Lung (tissue), 12 donors: ENCODE results near the gene LTBP1. TPM values are rescaled to one million over a fixed set of nuclear protein-coding genes. Genes with fewer than 3 reads are reported as not detected.

Source experiments
- ATAC-seq: fragments of 200-7000 bp; cut with Tn5 transposase; one replicate; pipeline ENCODE4 v1.9.1; 2020; ENCODE audit warnings: moderate number of reproducible peaks; ENCODE audit not compliant: insufficient read depth, low FRiP score
- DNase-seq, 3 donors: peaks; one replicate each; pipeline ENCODE4 v3.0.0-alpha.2; 2013 to 2017
- H3K27ac ChIP-seq, 2 donors: one replicate each; pipeline ENCODE4 v1.5.1; 2013; ENCODE audit warnings: mild to moderate bottlenecking in 2 of 2, moderate library complexity in 2 of 2, control low read depth in 1 of 2, inconsistent platforms in 1 of 2, low read depth in 1 of 2, low read length in 1 of 2
- H3K27me3 ChIP-seq, 3 donors: one replicate each; pipeline ENCODE4 v1.5.1; 2013; ENCODE audit warnings: low read length in 2 of 3; ENCODE audit not compliant: control insufficient read depth in 3 of 3, insufficient read depth in 3 of 3
- H3K36me3 ChIP-seq, 4 donors: one replicate each; pipeline ENCODE4 v1.5.1; 2013; ENCODE audit warnings: low read length in 4 of 4, mild to moderate bottlenecking in 1 of 4, moderate library complexity in 1 of 4; ENCODE audit not compliant: control insufficient read depth in 4 of 4, insufficient read depth in 4 of 4
- H3K4me1 ChIP-seq, 5 donors: one replicate each; pipeline ENCODE4 v1.5.1; 2013; ENCODE audit warnings: low read length in 5 of 5, mild to moderate bottlenecking in 2 of 5, moderate library complexity in 1 of 5; ENCODE audit not compliant: control insufficient read depth in 5 of 5, insufficient read depth in 5 of 5
- H3K4me3 ChIP-seq: one replicate; pipeline ENCODE4 v1.5.1; 2013; ENCODE audit warnings: mild to moderate bottlenecking, control low read depth, moderate library complexity
- H3K9ac ChIP-seq, 2 donors: one replicate each; pipeline ENCODE4 v1.5.1; 2013; ENCODE audit warnings: low read length in 2 of 2, control low read depth in 1 of 2; ENCODE audit not compliant: insufficient read depth in 1 of 2
- H3K9me3 ChIP-seq, 4 donors: one replicate each; pipeline ENCODE4 v1.5.1; 2013; ENCODE audit warnings: low read length in 3 of 4, mild to moderate bottlenecking in 1 of 4, moderate library complexity in 1 of 4; ENCODE audit not compliant: control insufficient read depth in 4 of 4, insufficient read depth in 3 of 4
- CTCF ChIP-seq: IDR thresholded peaks from 2 replicates; pipeline ENCODE4 v1.5.1; 2012; ENCODE audit warnings: mild to moderate bottlenecking; ENCODE audit errors: control extremely low read depth, extremely low read depth
- WGBS, 2 donors: extraction: QIAGEN DNeasy Blood & Tissue Kit; methylation state at CpG; one replicate each; pipeline ENCODE4 v1.1.7; 2013; 5-methylcytosine and 5-hydroxymethylcytosine counted together
- polyA plus RNA-seq, 2 donors: library from polyadenylated mRNA; stranded (reverse); fragments of 200-250 nt; gene quantifications; one replicate each; pipeline ENCODE4 v1.2.1, GENCODE V29; 2013
- total RNA-seq, 2 donors: library from RNA; depleted of rRNA in 1 of 2; stranded (reverse); fragments of >200 nt in 1 of 2; gene quantifications; one replicate each; pipeline ENCODE4 v1.2.1, GENCODE V29; 2014 to 2021
- donor health status: control.
- donor health status: control.
- donor health status: Bipolar disorder and iron deficiency.
- donor health status: healthy.
- donor health status: DM: yes; HTN: yes; CAD: no.

LTBP1 gene
- total and polyA plus RNA-seq, 4 donors, result 8.8 to 57.4 (median 28.6) TPM

DNA sequence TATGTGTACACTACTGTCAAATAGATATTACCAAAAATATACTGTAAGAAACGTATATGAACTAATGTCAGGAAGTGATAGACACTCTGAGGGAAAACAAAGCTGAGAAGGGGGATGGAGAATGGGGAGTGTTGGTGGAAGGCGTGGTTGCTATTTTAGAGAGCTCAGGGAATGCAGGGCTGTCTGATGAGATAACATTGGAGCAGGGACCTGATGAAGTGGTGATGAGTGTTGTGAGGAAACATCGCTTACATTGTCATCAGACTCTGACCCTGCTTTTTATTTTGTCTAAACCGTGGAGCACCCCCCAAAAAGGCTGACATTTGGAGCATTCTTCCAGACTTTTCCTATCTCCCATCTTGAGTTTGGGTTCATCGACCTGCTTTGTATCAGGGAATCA is 194.7 kb downstream of the LTBP1 start:
- Histone ChIP-seq H3K27ac (no peak overlapping the region), H3K4me3 (no peak overlapping the region), H3K27me3 (no peaks in the 10 kb centered on the region), H3K9me3 (no peaks in the 10 kb centered on the region), H3K4me1 (peaks cover 4 to 35% (median 17%) of the 10 kb centered on the region in 5 donors), H3K36me3 (no peaks in the 10 kb centered on the region), H3K9ac (no peak overlapping the region)
- DNase-seq (no peak), ATAC-seq (no peak)
- 82% methylated on average over 5 of the region's 5 CpGs for WGBS, 2 donors
- no peak for TF ChIP-seq CTCF

- Histone ChIP-seq H3K27me3 (no peaks in the 10 kb centered on the region), H3K9me3 (no peaks in the 10 kb centered on the region), H3K36me3 (peaks cover 0 to under 1% (median 0%) of the 10 kb centered on the region in 4 donors), H3K27ac (no peak overlapping the region), H3K9ac (no peak overlapping the region), H3K4me1 (peaks cover 3 to 24% (median 16%) of the 10 kb centered on the region in 5 donors), H3K4me3 (no peak overlapping the region)
- TF ChIP-seq CTCF, result no peak
- WGBS, 2 donors, result 73 to 82% methylated on average over 4 of the region's 4 CpGs
- ATAC-seq, result no peak
- no peak for DNase-seq
Measured at GRCh38 chr2:33142810-33143209, 196.1 kb downstream of the LTBP1 start.

DNA sequence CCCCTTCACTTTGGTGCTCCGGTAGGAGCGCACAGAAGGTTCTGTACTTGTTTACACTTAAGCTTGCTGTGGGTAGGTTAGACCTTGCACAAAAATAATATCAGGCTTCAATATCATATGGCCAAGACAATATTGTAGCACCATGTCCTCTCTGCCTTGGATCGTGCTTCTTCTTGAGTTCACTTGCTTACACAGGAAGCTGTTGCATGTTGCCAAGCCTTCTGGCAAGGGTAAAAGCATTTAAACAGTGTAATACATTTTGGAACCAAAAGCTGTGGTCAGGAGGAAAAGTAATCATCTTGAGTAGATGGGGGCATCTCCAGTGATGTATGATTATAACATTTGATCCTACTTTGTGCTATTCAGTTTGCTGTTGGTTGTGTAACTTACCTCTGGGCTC is 197.5 kb downstream of the LTBP1 start:
- peaks cover 2 to 24% (median 16%) of the 10 kb centered on the region in 5 donors for H3K4me1 ChIP-seq
- DNase-seq (no peak), ATAC-seq (no peak)
- H3K27ac ChIP-seq, result no peak overlapping the region
- peaks cover 0 to 3% (median 0%) of the 10 kb centered on the region in 4 donors for H3K36me3 ChIP-seq
- H3K9me3 ChIP-seq, result no peaks in the 10 kb centered on the region
- no peak overlapping the region for H3K4me3 ChIP-seq
- TF ChIP-seq CTCF, result no peak
- H3K27me3 ChIP-seq, result no peaks in the 10 kb centered on the region
- WGBS, 2 donors, result 76 to 85% methylated on average over 3 of the region's 3 CpGs
- H3K9ac ChIP-seq, result no peak overlapping the region

DNA sequence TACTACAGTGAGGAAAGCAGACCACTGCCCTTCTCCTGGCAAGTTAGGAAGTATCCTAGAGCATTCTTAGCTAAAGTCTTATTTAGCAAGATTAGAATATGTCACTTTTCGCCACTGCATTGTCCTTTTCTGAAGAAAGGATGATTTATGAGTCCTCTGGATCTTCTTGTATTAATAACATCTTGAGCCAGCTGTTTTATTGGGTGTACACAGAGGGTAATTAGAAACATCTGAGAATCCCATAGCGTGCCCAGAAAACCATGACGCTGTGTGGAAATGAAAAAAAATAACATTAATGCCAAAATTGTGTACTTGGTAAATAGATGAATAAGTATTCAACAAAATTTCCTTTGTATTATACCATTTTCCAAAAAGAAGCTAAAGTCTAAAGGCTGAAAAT is 198.7 kb downstream of the LTBP1 start:
- Histone ChIP-seq H3K4me3 (no peak overlapping the region), H3K4me1 (peaks cover 2 to 24% (median 16%) of the 10 kb centered on the region in 5 donors), H3K27me3 (no peaks in the 10 kb centered on the region), H3K27ac (peak overlapping the region in 1 of 2 donors; percentile 66), H3K36me3 (peaks cover 0 to 3% (median 0%) of the 10 kb centered on the region in 4 donors), H3K9me3 (no peaks in the 10 kb centered on the region), H3K9ac (no peak overlapping the region)
- TF ChIP-seq CTCF, result no peak
- no peak for ATAC-seq
- peak in 2 of 3 donors; percentile 55 to 69 for DNase-seq
- 84 to 90% methylated on average over 3 of the region's 3 CpGs for WGBS, 2 donors
